NCI-H2171 (cell line): ENCODE results near the gene GNRH2.
"Not testable (repeated sequence)": the region's sequence is repeated elsewhere in the genome, so short reads cannot be mapped to it uniquely, and the experiment has no call there.

ENCODE experiments used
- DNase-seq: peaks from one replicate; lab custom pipeline; 2025; lab: John Stamatoyannopoulos, UW

The GNRH2 gene

DNA sequence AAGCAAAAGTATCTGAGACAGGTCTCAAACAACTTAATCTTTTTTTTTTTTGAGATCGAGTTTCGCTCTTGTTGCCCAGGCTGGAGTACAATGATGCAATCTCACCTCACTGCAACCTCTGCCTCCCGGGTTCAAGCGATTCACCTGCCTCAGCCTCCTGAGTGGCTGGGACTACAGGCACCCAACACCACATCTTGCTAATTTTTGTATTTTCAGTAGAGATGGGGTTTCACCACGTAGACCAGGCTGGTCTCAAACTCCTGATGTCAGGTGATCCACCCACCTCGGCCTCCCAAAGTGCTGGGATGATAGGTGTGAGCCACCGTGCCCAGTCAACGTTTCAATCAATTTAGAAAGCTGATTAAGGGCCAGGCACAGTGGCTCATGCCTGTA lies 29.8 kb downstream of the GNRH2 start:
- DNase-seq: not testable (repeated sequence)

GRCh38 chr20:3074812-3075211 lies 31.4 kb downstream of the GNRH2 start:
- no peak for DNase-seq

DNA sequence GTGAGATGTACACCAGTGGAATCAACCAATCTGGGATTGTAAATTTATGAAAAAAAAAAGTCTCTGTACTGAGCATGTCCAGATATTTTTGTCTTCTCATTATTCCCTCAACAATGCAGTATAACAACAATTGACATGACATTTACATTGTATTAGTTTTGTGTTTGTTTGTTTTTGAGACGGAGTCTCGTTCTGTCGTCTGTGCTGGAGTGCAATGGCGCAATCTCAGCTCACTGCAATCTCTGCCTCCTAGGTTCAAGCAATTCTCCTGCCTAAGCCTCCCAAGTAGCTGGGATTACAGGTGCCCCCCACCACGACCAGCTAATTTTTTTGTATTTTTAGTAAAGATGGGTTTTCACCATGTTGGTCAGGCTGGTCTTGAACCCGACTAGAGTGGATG lies 31.9 kb downstream of the GNRH2 start:
- DNase-seq: not testable (repeated sequence)

DNA sequence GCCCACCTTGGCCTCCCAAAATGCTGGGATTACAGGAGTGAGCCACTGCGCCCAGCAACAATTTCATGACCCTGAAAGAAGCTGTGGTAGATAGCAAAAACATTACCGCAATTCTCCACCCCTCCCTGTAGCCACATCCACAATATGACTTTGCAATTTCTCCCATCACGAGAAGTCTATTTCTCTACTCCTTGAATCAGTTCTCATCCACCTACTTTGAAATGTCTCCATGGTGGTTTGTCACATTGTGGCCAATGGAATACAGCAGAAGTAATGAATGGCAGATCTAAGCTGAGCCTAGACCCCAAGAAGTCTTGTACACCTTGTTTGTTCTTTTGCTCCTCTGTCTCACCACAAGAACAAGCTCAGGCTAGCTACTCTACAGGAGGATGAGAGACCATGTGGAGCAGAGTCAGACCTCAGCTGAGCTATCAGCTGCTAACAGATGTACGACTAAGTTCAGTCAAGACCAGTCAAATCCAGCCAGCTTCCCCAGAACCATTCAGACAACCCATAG lies 34.3 kb downstream of the GNRH2 start:
- no peak for DNase-seq

GRCh38 chr20:3080939-3081388 lies 37.5 kb downstream of the GNRH2 start:
- DNase-seq: no peak

GRCh38 chr20:3081641-3082040 lies 38.2 kb downstream of the GNRH2 start:
- DNase-seq: no peak

DNA sequence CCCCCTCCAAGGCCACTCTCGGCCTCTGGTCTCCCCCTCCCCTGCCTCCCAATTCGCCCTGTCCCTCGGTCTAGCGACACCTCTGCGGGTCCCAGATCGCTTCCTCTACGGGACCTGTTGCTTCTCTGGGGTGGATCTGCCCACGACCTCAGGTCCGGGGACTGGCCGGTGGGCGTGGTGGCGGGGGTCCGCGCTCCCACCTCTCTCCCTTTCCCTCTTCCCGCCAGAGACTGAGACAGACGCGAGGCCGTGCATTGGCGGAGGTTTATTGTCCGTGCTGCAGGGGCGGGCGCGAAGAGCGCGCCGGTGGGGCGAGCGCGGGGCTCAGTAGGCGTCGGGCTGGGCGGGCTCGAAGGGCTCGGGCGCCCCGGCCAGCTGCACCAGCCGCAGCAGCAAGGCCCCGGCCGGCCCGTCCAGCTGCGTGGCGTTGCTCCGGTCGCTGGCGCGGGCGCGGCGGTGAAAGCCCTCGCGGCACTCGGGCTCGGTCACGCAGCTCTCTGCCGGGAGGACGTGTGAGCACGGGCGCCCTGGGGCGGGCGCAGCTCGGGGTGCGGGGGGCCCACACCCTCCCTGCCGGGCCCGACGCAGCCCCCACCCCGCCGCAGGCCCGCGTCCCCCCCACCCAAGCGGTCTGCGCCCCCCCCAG lies 39.0 kb downstream of the GNRH2 start:
- no peak for DNase-seq

- DNase-seq: no peak
Observed at GRCh38 chr20:3082955-3083952, 39.8 kb downstream of the GNRH2 start.

- no peak for DNase-seq
Observed at GRCh38 chr20:3084283-3084985, 41.0 kb downstream of the GNRH2 start, which contains the start of gene AVP. Gene AVP, minus strand, starts transcription at chr20:3084724. Its CDS starts 50 bp downstream, at chr20:3084674.

DNA sequence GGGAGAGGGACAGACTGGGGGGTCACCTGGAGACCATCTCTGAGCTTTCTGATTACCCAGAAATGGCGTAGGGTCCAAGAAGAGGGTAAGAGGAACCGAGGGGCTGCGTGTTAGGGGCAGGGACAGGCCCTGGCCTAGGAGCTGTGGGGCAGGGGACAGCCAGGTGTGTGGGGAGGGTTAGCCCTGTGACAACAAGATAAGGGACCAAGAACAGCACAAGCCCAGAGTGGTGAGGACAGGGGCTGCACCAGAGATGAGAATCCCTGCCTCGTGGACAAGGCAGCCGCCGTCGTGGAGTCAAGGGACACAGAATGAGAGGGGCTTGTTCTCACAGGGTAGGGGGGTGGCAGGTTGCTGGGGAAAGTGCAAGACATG lies 41.6 kb downstream of the GNRH2 start:
- no peak for DNase-seq

- no peak for DNase-seq
Observed at GRCh38 chr20:3085571-3086072, 42.2 kb downstream of the GNRH2 start.

DNA sequence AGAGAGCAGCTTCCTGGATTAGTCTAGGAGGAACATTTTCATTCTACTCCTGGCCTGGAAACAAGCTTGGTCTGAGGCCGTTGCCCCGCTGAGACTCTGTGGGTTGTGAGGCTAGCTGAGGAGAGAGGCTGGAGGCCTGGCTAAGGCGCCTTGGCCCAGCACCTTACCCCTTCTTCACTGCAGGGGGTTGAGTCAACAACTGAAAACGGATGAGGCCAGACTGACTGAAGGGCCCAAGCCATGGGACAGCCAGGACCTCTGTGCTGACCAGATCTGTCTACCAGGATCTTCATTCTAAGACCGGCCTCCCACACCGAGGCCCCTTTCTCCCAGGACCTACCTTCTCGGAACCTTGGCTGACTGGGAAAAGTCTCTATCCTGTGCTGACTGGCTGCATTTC lies 44.6 kb downstream of the GNRH2 start:
- DNase-seq: no peak

DNA sequence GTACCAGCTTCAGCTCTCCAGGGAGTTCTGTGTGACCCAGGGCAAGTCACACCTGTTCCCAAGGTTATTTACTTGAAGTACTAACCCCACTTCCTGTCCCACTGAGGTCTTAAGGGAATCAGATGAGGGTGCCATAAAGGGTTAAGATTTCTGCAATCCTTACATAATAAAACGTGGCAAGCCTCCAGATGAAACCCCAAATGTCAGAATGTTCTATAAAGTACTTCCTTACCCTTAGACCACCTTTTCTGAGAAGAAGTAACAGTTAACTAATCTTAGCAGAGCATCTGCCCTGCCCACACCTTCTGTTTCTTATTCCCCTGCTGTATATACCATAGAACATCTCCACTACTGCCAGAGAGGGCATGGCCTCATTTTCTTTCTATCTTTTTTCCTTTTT lies 47.1 kb downstream of the GNRH2 start:
- no peak for DNase-seq

DNA sequence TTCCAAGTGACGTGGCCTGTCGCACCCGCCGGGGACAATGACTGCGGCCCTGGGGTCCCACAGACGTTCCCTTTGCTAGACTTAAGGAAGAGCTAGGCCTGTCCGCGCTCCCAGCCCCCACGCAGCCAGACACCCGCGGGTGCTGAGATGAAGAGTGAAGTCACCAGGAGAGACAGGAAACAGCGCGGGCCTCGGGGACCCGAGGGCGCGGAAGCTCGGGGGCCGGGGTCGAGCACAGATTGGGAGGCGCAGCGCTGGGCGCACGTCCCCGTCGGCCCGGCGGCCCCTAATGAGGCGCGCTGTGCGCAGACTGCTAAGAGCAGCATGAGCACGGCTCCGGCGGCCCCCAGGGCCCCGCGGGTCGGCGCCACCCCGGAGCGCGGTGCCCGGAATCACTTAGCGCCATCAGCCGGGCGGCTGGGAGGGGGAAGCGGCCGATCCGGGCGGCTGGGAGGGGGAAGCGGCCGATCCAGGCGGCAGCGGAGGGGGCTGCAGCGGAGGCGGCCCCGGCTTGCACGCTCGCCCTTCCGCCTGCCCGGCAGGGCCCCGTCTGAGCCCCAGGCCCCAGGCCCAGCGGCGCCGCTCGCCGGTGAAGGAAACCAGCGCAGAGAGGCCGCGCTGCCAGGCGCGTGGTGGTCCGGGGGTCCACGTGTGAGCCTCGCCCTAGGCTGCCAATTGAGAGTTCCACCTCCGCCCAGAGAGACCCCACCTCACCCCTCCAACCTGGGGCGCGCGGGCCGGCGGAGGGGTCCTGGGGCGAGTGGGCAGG lies 49.4 kb downstream of the GNRH2 start:
- no peak for DNase-seq

DNA sequence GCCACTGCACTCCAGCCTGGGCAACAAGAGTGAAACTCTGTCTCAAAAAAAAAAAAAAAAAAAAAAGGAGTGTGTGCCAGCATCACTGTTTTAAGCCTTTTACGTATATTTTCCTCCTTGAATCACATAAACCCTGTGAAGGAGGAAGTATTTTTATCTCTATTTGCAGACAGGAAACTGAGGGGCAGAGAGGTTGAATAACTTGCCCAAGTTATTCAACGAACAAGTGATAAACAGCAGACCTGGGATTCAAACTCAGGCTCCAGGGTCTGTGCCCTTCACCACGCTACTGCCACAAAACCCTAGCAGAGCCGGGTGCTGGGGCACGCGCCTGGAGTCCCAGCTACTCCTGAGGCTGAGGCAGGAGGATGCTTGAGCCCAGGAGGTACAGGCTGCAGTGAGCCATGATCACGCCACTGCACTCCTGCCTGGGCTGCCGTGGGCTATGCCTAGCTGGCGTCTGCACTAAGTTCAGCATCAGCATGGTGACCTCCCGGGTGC lies 50.5 kb downstream of the GNRH2 start:
- DNase-seq: no peak

GRCh38 chr20:3094848-3095629 lies 51.6 kb downstream of the GNRH2 start:
- DNase-seq: no peak
